Left lung (tissue), 10 donors: Measurements from ENCODE around the gene CLMN. TPM values are rescaled to one million over a fixed set of nuclear protein-coding genes. Genes with fewer than 3 reads are reported as not detected.
"Not testable (repeated sequence)": the region's sequence is repeated elsewhere in the genome, so short reads cannot be mapped to it uniquely, and the experiment has no call there.

ENCODE experiments used
- ATAC-seq: fragments of 200-7000 bp; cut with Tn5 transposase; one replicate; pipeline ENCODE4 v1.9.1; 2020; ENCODE audit warnings: moderate library complexity
- DNase-seq, 4 donors: peaks; one replicate each; pipeline ENCODE4 v3.0.0-alpha.2; 2013 to 2020
- H3K27ac ChIP-seq, 2 donors: fragments of 200-600 bp; sonication (generic) in 1 of 2; one replicate each; pipeline versions ENCODE4 v1.5.0 to v1.8.0; 2020 to 2021
- H3K27me3 ChIP-seq, 2 donors: fragments of 200-600 bp; sonication (generic) in 1 of 2; one replicate each; pipeline versions ENCODE4 v1.5.0 to v1.8.0; 2020 to 2021
- H3K36me3 ChIP-seq, 2 donors: fragments of 200-600 bp; sonication (generic) in 1 of 2; one replicate each; pipeline versions ENCODE4 v1.5.0 to v1.8.0; 2020 to 2021
- H3K4me1 ChIP-seq, 2 donors: fragments of 200-600 bp; one replicate each; pipeline ENCODE4 v1.8.0; 2021
- H3K4me3 ChIP-seq, 2 donors: fragments of 200-600 bp; sonication (generic) in 1 of 2; one replicate each; pipeline versions ENCODE4 v1.5.0 to v1.8.0; 2020 to 2021; ENCODE audit warnings: mild to moderate bottlenecking in 1 of 2
- H3K9me3 ChIP-seq, 2 donors: fragments of 200-600 bp; sonication (generic) in 1 of 2; one replicate each; pipeline versions ENCODE4 v1.5.0 to v1.8.0; 2020 to 2021
- intact Hi-C, 2 donors: fragments of 100-400 bp; cut with DNase I; formaldehyde crosslinking; loops; one replicate each; pipeline versions ENCODE4 v1.11.2 to v1.14.2; 2022
- polyA plus RNA-seq, 6 donors: library from polyadenylated mRNA; unstranded; fragments of 120-200 nt; gene quantifications; one replicate each; pipeline ENCODE4 v1.2.1, GENCODE V29; 2013; ENCODE audit not compliant: insufficient read length in 6 of 6
- total RNA-seq, 2 donors: library from RNA; stranded (reverse); fragmentation: NEBNext Ultra II Directional; extraction: Animal tissue kit (Norgen Biotek cat#: 25700); gene quantifications; one replicate each; pipeline ENCODE4 v1.2.1, GENCODE V29; 2021
- TF ChIP-seq, protein P1 (sequence below), 2 donors: fragments of 200-600 bp; sonication (generic) in 1 of 2; IDR thresholded peaks; one replicate each; pipeline versions ENCODE4 v1.5.0 to v1.8.0; 2021; ENCODE audit warnings: antibody characterized with exemption in 2 of 2
- donor health status: DM: no; HTN: yes; CAD: no.
- donor health status: DM: no; HTN: no; CAD: no.

Gene CLMN
- total and polyA plus RNA-seq, 8 donors: 10.3 to 30.0 (median 12.6) TPM

GRCh38 chr14:95208598-95208997 is 111.1 kb downstream of the CLMN start:
- H3K27me3 ChIP-seq: no peaks in the 10 kb centered on the region
- no peak overlapping the region for H3K27ac ChIP-seq
- intact Hi-C loops: no loop called here
- no peak overlapping the region for H3K4me3 ChIP-seq
- H3K4me1 ChIP-seq: no peaks in the 10 kb centered on the region
- H3K36me3 ChIP-seq: peaks cover 0 to 12% of the 10 kb centered on the region in 2 donors
- TF ChIP-seq, protein P1, sequence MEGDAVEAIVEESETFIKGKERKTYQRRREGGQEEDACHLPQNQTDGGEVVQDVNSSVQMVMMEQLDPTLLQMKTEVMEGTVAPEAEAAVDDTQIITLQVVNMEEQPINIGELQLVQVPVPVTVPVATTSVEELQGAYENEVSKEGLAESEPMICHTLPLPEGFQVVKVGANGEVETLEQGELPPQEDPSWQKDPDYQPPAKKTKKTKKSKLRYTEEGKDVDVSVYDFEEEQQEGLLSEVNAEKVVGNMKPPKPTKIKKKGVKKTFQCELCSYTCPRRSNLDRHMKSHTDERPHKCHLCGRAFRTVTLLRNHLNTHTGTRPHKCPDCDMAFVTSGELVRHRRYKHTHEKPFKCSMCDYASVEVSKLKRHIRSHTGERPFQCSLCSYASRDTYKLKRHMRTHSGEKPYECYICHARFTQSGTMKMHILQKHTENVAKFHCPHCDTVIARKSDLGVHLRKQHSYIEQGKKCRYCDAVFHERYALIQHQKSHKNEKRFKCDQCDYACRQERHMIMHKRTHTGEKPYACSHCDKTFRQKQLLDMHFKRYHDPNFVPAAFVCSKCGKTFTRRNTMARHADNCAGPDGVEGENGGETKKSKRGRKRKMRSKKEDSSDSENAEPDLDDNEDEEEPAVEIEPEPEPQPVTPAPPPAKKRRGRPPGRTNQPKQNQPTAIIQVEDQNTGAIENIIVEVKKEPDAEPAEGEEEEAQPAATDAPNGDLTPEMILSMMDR (IDR thresholded peaks at IDR 0.05): no peak
- ATAC-seq: no peak
- peaks cover 0 to 4% of the 10 kb centered on the region in 2 donors for H3K9me3 ChIP-seq
- no peak for DNase-seq

GRCh38 chr14:95207475-95208233 is 112.1 kb downstream of the CLMN start:
- DNase-seq: no peak
- intact Hi-C loops: no loop called here
- ATAC-seq: no peak
- Histone ChIP-seq H3K27ac (no peak overlapping the region), H3K36me3 (peaks cover 0 to 21% of the 10 kb centered on the region in 2 donors), H3K27me3 (no peaks in the 10 kb centered on the region), H3K9me3 (peaks cover 0 to 4% of the 10 kb centered on the region in 2 donors), H3K4me3 (no peak overlapping the region), H3K4me1 (no peaks in the 10 kb centered on the region)
- TF ChIP-seq, protein P1 (IDR thresholded peaks at IDR 0.05): no peak

DNA sequence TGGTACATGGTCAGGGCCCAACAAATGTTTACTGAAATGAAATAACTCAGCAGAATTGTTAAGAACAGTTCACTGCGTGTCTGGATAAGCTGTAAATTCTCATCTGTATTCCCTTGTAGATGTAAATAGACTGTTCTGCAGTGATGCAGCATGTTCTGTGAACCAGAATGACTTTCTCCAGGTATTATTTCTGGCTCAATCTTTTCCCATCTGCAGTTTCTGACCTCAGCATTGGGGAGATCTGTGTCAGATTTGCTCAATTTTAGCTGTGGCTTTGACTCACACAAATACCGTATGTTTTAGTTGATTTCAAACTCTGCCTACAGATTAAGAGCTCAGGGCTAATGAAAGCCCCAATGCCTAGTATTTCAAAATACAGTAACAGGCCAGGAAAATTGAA is 113.2 kb downstream of the CLMN start:
- TF ChIP-seq, protein P1 (IDR thresholded peaks at IDR 0.05): no peak
- DNase-seq: no peak
- H3K4me3 ChIP-seq: no peak overlapping the region

GRCh38 chr14:95204705-95205104 is 115.0 kb downstream of the CLMN start:
- ATAC-seq (no peak), DNase-seq (no peak)
- intact Hi-C loops: no loop called here
- Histone ChIP-seq H3K27ac (no peak overlapping the region), H3K36me3 (peaks cover 0 to 25% of the 10 kb centered on the region in 2 donors), H3K4me3 (no peak overlapping the region), H3K27me3 (no peaks in the 10 kb centered on the region), H3K9me3 (peaks cover 0 to 4% of the 10 kb centered on the region in 2 donors), H3K4me1 (no peaks in the 10 kb centered on the region)
- TF ChIP-seq, protein P1 (IDR thresholded peaks at IDR 0.05): no peak

More for the DNA sequence above, 113.2 kb downstream of the CLMN start:
- H3K4me1 ChIP-seq: no peaks in the 10 kb centered on the region
- H3K36me3 ChIP-seq: peaks cover 0 to 26% of the 10 kb centered on the region in 2 donors
- no peaks in the 10 kb centered on the region for H3K27me3 ChIP-seq
- intact Hi-C loops: no loop called here
- H3K27ac ChIP-seq: no peak overlapping the region
- ATAC-seq: no peak
- peaks cover 0 to 4% of the 10 kb centered on the region in 2 donors for H3K9me3 ChIP-seq

GRCh38 chr14:95201745-95202144 is 118.0 kb downstream of the CLMN start:
- H3K9me3 ChIP-seq, H3K27me3 ChIP-seq, intact Hi-C loops, DNase-seq, H3K4me3 ChIP-seq, H3K27ac ChIP-seq, ATAC-seq, H3K4me1 ChIP-seq: not testable (repeated sequence)
- H3K36me3 ChIP-seq: peaks cover 0 to 22% of the 10 kb centered on the region in 2 donors
